HG03521 (cell line): ENCODE data around the gene KRTAP2-2.
"Not testable (repeated sequence)": the region's sequence is repeated elsewhere in the genome, so short reads cannot be mapped to it uniquely, and the experiment has no call there.

Experiments used
- ATAC-seq: cut with Tn5 transposase; IDR thresholded peaks from one replicate; pipeline ENCODE4 v1.9.1; 2021; ENCODE audit warnings: mild to moderate bottlenecking, moderate library complexity; ENCODE audit not compliant: unreplicated experiment

KRTAP2-2 gene

GRCh38 chr17:41055130-41055529 lies at the start of gene KRTAP2-2:
TSS of gene KRTAP2-2 (minus strand) at chr17:41055230. CDS start at chr17:41055211, 19 bp downstream.
- not testable (repeated sequence) for ATAC-seq

DNA sequence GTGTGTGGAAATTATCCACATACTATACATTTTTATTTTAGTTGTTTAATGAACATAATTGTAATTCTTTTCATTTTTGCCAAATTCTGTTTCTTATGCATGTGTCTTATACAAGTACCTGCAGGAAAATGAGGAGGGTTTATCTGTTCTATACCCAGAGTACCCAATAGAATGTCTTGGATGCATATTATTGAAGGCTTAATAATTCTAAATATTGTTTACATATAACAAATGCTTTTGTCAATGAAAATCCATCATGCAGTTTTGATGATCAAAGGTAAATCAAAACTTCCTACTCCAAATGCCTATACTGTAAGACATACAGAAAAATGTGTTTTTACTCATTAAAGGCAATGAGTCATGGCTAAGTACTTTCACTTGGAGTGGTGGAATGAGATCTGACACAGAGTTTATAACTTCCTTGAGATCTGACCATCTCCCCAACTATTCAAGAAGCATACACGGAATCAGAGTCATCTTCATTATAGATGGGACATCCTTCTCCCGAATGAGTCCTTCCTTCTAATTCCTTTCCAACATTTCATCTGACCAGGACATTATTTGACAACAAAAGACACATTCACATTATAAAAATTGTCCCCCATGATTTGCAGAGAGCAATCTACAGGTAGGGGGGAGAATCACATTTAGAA lies 49.5 kb upstream of the KRTAP2-2 start:
- ATAC-seq, result not testable (repeated sequence)

DNA sequence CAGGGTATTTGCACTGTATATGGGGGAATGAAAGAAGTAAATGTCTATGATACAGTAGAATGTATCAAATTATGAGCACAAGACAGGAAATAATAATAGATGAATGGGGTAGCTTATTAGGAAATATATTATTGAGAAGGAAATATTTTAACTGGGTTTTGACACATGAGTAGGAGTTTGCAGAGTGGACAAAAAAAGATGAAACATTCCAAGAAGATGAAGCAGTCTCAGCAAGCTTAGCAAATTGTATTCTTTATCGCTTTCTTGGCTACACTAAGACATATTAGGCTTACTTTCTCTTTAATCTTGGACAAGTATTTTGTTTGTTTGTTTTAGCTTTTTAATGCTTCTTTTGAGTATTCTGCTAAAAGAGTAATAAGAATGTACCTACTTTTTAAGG lies 48.9 kb upstream of the KRTAP2-2 start:
- ATAC-seq, result no peak

DNA sequence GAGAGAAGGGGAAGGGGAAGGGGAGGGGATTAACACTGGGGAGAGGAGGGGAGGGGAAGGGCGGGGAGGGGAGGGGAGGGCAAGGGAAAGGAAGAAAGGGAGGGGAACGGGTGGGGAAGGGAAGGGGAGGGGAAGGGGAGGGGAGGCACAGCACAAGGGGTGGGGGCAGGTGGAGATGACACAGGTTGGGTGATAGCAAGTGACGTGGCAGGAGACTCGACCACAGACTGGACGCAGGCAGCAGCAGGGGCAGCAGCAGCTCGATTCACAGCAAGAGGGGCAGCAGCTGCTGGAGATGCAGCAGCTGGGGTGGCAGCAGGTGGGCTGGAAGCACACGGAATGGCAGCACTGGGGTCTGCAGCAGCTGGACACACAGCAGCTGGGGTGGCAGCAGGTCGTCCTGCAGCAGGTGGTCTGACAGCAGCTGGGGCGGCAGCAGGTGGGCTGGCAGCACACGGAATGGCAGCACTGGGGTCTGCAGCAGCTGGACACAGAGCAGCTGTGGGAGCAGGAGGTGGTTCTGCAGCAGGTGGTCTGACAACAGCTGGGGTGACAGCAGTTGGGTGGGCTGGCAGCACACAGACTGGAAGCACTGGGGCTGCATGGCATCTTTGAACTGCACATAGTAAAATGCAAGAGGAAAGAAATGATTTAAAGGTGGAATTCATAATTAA lies 46.7 kb upstream of the KRTAP2-2 start, which contains the start of gene KRTAP4-16:
Gene KRTAP4-16, minus strand, starts transcription at position 624 of the 674 bp plus-strand sequence. Its CDS starts 0 bp downstream, at position 624.
- no peak for ATAC-seq

DNA sequence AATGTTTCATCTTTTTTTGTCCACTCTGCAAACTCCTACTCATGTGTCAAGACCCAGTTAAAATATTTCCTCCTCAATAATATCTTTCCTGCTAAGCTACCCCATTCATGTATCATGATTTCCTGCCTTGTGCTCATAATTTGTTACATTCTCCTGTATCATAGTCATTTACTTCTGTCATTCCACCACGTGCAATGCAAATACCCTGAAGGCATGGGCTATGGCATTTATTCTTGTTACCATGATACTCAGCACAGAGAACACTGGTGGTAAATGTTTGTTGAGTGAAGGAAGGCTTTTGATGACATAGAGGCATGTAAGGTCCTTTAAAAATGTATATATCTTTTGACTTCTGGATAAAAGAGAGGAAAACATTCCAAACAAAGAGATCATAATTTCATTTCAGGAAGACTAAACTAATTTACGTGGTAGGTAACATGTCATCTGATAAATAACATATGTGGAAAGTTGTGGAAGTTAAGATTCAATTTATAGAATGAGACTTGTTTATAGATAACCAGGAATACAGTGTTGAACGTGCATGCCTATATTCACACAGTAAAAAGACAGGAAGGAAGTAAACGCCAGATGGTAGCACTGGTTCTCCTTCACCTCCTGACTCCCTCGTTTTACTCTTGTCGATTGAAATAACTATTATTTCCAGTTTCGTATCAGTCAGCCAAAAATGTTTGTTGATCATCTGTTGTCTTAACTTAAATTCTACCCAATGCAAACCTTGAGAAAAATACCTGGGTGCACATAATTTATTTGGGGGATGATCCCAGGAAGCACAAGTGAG lies 44.9 kb upstream of the KRTAP2-2 start:
- not testable (repeated sequence) for ATAC-seq

- ATAC-seq, result no peak
These were observed 43.5 kb upstream of the KRTAP2-2 start for GRCh38 chr17:41098481-41098880.

DNA sequence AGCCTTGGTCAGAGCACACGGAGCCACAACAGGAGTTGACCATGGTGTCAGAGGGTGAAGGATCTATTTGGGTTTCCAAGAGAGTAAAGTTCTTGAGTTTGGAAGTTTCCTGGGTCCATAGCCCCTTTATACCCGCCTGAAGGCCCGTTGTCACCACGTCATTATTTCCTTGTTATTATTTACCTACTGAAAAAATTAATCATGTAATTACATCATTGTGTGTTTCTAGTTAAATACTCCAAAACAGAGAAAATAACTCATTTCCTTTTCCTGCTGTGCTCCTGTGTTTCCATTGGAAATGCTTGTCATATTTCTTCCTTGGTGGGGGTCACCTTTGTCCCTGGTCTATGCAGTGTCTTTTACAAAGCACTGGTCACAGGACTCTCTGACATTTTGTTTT lies 43.0 kb upstream of the KRTAP2-2 start, which contains the start of gene KRTAP4-8:
Gene KRTAP4-8, minus strand, starts transcription at position 101 of the 400 bp plus-strand sequence. Its CDS starts 58 bp downstream, at position 43.
- ATAC-seq, result no peak

DNA sequence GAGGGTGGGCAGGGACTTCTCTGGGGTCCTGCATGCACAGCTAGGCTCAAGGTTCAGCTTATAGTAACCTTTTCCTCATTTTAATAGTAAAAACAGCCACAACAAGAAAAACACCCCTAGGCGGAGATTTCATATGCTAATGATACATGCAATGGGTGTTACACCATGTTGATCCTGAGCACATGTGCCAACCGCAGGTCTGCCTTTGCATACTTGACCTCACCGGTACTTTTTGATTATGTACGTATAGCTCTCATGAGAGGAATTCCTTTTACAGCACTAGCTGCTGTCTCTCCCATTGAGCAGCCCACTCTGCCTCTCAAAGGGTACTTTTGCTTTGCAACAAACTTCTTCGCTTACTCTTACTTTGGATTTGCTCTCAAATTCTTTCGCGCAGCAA lies 41.0 kb upstream of the KRTAP2-2 start:
- no peak for ATAC-seq

DNA sequence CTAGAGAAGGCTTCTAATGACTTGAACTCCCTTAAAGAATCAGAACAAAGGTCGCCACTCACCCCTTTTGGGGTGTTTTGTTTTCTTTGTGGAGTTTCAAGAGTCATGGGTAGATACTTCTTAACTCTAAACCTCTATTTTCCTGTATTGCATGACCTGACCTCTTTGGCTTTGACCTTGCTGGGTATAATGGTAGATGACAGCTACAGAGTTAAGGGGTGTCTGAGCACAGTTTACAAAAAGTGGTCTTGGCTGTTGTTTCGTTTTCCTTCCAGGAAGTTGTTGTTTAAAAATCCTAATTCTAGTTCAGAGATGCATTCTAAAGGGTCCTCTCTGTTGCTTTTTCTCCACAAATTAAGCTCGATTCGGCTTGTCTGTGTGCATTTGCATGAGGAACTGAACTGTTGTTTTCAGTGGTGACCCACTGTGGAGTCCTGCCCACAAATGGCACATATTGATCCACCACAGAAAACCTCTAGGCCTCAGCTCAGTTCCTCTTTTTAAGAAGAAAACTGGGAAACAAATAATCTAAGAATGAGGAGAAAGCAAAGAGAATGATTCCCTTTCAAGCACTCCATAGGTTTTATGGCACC lies 33.8 kb upstream of the KRTAP2-2 start:
- not testable (repeated sequence) for ATAC-seq

DNA sequence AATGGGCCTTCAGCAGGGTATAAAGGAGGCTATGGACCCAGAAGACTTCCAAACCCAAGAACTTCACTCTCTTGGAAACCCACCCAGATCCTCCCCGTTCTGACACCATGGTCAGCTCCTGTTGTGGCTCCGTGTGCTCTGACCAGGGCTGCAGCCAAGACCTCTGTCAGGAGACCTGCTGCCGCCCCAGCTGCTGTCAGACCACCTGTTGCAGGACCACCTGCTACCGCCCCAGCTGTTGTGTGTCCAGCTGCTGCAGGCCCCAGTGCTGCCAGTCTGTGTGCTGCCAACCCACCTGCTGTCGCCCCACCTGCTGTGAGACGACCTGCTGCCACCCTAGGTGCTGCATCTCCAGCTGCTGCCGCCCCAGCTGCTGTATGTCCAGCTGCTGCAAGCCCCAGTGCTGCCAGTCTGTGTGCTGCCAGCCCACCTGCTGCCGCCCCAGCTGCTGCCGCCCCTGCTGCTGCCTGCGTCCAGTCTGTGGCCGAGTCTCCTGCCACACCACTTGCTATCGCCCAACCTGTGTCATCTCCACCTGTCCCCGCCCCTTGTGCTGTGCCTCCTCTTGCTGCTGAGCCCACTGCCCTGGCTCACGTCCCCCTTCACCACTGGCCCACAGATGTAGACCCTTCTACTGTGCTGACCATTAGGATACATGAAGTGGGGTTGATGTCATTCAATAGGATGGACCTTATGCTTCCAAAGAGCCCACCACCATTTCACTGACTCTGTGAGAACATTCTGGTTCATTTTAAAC lies 29.2 kb upstream of the KRTAP2-2 start, which contains the start of gene KRTAP4-7:
Gene KRTAP4-7, plus strand, starts transcription at position 51 of the 757 bp plus-strand sequence. Its CDS starts 57 bp downstream, at position 108.
- not testable (repeated sequence) for ATAC-seq

- not testable (repeated sequence) for ATAC-seq
These were observed 28.4 kb upstream of the KRTAP2-2 start for GRCh38 chr17:41083427-41083826.

DNA sequence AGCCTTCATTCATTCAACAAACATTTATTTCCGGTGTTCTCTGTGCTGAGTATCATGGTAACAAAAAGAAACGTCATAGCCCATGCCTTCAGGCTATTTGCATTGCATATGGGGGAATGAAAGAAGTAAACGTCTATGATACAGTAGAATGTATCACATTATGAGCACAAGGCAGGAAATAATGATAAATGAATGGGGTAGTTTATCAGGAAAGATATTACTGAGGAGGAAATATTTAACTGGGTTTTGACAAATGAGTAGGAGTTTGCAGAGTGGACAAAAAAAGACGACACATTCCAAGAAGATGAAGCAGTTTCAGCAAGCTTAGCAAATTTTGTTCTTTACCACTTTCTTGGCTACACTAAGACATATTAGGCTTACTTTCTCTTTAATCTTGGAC lies 27.6 kb upstream of the KRTAP2-2 start:
- no peak for ATAC-seq

GRCh38 chr17:41076788-41077187 lies 21.8 kb upstream of the KRTAP2-2 start:
- no peak for ATAC-seq

DNA sequence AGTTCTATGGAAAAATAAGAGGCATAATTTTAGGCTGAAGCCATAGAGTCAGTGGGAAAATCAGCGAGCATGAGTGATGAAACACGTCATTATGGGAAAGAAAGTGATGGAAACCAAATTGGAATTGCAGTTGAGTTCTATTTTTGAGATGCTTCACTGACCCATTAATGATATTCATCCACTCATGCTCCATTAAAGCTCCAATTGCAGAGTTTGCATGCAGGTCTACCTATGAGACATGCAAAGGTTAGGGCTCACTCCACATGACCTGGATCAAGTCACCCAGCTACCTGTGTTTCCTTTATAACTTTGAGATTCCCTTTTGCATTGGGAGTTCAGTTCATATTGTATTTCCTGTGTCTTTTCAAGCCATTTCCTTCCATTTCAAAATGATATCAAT lies 18.6 kb upstream of the KRTAP2-2 start:
- no peak for ATAC-seq

GRCh38 chr17:41071606-41072360 lies 16.8 kb upstream of the KRTAP2-2 start:
- ATAC-seq, result no peak

GRCh38 chr17:41069031-41069430 lies 14.0 kb upstream of the KRTAP2-2 start:
- no peak for ATAC-seq

GRCh38 chr17:41067281-41067680 lies 12.3 kb upstream of the KRTAP2-2 start:
- ATAC-seq, result no peak

DNA sequence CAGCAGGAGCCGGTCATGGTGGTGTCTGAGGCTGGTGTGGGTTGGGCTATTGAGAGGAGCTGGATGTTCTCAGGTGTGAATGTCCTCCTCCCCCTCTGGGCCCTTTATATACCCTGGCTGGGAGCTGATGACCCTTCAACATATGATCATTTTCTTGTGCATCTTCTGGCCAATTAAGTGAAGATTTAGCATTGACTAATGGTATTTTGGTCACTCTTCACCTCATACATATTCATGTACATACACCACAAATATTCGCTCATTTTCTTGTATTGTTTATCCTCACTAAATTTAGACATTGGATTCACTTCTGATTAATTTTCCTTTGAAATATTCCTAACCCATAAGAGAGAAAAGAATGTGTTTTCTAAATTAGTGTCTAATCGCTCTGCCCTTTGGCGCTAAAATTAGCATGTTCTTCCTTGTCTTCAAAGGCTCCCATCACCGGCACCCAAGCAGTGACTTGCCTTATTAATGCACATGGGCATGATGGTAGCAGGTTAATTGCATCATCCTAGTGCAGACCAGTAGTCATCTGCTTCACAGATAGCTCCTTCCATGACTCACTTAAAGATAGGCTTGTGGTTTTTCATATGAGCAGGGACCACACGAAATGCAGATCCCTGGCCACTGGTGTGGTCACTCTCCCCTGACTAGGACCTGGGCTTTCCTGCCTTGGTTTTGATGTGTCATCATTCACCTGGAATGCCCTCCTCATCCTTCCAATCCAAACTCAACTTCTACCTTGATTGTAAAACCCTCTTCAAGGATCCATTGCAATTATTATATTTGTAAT lies 11.0 kb upstream of the KRTAP2-2 start, which contains the start of gene KRTAP2-4:
Gene KRTAP2-4, minus strand, starts transcription at position 51 of the 796 bp plus-strand sequence. Its CDS starts 34 bp downstream, at position 17.
- no peak for ATAC-seq
